HG02852 (cell line): ENCODE measurements around the gene BOLA1.
A peak's percentile ranks its signal among the peaks of the same experiment; 100 is the strongest.
"Not testable (repeated sequence)": the region's sequence is repeated elsewhere in the genome, so short reads cannot be mapped to it uniquely, and the experiment has no call there.

Experiments
- ATAC-seq: cut with Tn5 transposase; IDR thresholded peaks from one replicate; pipeline ENCODE4 v1.9.1; 2021; ENCODE audit warnings: mild to moderate bottlenecking, moderate library complexity; ENCODE audit not compliant: unreplicated experiment

BOLA1 gene

DNA sequence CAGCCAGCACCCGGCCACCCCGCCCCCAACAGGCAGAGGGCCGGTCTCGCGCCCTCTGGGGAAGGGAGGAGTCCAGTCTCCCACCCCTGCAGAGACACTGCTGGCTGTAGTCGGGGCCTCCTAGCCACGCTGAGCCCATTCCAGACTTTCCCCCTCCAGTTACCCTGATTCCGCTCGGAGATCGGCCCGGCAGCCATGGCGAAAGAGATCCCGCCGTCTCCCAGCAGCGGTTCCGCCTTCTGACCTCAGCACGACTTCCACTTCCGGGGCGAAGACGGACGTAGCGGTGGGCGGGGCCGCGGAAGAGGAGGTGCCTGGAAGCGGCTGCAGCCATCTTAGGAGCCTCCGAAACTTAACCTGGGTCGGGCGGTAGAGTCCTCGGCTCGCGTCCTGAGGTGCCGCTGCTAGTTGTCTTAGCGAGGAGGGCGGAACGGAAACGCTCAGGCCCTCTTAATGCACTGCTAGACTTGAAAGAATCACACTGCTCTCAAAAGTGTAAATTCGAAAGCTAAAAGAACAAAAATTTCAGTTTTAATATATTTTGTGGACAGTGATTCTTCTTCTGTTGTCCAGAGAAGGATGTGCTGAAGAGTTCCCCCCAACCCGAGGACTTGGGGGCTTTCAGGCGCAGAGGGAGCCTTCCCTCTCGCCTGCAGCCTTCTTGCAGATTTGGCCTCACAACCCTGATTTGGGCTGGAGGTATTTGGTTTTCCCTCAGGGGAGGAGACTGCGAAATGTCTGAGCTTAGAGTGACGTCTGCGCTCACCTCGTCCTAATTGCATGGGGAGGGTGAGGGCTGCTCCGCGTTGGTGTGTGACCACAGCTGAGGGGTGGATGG lies 28.4 kb downstream of the BOLA1 start, which contains the start of gene SF3B4:
Gene SF3B4, minus strand, starts transcription at position 241 of the 838 bp plus-strand sequence. Its CDS starts 44 bp downstream, at position 197.
- ATAC-seq = peak; percentile 95

DNA sequence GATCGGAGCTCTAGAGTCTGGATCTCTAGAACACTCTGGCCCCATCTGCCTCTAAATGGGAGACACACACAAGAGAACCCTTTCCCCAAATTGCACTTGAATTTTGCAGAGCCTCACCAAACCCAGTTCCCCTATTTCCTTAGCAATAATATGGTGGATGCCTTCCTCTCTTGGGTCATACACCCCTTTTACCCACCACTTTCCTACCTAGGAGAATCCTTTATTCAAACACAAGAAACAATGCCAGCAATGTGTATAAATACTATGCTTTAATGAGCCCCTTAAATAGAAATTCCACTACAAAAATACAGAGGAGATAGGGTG lies 29.0 kb downstream of the BOLA1 start:
- ATAC-seq = no peak

- no peak for ATAC-seq
Observed at GRCh38 chr1:149929856-149930255, 30.5 kb downstream of the BOLA1 start.

GRCh38 chr1:149931212-149931790 lies 31.9 kb downstream of the BOLA1 start:
- no peak for ATAC-seq

- ATAC-seq = no peak
Observed at GRCh38 chr1:149932474-149932873, 33.1 kb downstream of the BOLA1 start.

DNA sequence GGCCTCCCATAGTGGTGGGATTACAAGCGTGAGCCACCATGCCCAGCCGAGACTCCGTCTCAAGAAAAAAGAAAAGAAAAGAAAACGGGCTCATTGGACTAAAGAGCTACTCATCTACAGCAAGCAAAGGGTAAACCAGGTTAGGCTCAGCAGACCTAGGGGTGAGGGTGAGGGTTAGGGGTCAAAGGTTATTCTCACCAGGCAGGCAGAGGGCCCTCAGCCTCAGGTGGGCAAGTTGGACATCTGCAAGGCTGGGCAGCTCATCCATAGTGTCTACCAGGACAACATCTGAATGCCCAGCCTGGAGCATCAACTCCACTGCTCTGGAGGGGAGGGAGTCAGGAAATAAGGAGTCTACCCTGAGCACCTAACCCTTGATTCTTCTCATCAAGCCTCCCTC lies 33.8 kb downstream of the BOLA1 start:
- ATAC-seq = no peak

DNA sequence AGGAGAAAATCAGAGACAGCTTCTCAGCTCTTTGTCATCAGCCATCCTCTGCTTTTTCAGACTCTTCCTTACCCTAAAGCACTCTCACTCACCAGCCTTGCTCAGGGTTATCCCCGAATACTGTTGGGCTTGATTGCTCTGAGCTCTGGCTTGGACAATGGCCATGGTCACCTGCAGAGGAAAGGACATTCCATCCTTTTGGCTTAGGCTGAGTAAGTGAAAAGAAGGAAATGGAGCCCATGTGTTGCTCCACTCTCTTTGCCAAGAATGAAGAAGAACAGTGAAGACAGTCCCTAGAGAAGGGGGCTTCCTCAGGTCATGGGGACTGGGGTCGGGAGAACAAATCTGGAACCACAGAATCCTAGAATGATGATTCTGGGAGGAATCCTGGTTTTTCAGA lies 35.0 kb downstream of the BOLA1 start:
- ATAC-seq = no peak

DNA sequence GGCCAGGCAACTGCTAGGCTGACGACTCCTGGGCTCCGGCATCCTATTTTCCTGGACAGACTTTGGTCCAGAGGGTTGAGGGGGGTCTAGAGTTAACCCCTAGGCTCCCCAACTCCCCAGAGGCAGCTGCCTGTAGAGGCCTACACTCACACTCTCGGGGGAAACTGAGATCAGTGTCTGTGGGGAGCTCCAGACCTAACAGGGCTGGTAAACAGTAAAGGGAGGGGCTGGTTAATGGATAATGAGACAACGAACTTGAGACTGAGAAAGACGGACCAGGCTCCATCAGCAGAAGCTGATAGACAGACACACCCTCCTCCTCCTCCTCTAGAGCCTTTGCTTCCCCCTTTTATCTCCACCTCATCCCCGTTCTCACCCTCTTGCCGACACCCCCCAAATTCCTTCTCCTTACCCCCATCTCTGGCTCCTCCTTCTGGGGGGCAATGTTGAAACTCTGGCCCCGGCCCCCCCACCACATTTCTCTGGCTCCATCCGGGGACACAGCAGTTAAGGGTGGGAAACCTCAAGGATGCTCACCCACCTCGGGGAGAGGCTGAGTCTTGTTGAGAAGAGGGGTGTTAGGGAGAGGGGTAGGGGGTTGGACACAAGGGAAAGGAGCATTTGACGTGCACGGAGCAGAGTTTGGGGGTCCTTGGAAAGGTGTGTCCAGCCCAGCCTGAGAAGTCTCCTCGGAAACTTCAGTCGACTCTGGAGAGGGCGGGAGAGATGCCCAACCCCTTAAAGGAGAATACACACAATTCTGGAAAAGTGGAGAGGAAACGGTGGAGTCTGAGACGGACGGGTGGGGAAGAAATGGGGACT lies 37.0 kb downstream of the BOLA1 start, which contains the start of gene MTMR11:
Gene MTMR11, minus strand, starts transcription at position 710 of the 822 bp plus-strand sequence. Its CDS starts 232 bp downstream, at position 478.
- no peak for ATAC-seq

DNA sequence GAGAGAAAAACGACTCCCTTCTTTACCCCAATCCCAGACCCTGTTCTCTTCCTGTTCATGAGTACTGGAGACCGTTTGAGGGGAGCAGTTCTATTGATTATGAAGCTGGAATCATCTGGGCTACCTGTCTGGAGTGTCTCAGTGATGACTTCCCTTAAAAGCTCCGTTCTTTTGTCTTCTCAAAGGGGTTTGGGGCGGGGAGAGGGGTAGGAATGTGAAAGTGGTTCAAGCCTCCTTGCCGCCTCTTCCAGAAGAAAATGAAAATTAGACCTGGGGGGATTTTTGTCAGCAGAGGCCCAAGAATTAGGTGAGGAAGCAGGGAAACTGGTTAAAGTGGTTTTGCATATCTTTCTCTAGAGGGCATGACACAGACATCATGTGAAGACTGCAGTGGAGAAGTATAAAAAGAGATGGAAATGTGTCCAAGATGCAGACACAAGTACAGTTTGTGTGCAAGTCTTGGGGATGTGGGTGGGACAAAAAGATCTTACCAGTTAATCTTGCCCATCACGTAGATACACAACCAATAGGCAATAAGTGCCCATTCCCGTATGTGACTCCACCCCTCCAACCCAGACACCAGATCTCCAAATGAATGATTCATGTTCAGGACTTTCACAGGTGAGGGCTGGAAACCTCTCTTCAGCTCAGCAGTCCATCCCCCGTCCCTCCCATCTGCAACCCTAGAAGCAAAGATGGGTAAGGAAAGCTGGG lies 37.8 kb downstream of the BOLA1 start:
- ATAC-seq = no peak

GRCh38 chr1:149937759-149938158 lies 38.4 kb downstream of the BOLA1 start:
- no peak for ATAC-seq

GRCh38 chr1:149938668-149939003 lies 39.3 kb downstream of the BOLA1 start:
- ATAC-seq = not testable (repeated sequence)

DNA sequence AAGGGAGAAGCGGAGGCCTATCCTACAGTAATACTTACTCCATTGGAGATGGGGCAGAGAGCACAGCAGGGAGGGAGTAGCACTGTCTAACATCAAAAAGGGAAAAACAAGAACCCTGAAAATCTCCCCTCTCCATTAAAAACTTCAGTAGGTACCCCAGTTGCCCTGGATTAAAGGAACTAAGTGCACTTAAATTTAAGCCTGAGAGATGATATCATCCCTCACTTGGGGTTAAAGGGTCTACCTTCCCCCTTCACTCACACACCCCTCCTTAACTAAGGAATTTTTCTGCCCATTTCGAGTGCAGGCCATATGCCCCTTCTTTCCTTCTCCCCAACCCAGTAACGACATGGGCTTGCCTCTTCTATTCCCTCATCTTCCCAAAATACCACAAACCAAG lies 41.1 kb downstream of the BOLA1 start:
- ATAC-seq = no peak

DNA sequence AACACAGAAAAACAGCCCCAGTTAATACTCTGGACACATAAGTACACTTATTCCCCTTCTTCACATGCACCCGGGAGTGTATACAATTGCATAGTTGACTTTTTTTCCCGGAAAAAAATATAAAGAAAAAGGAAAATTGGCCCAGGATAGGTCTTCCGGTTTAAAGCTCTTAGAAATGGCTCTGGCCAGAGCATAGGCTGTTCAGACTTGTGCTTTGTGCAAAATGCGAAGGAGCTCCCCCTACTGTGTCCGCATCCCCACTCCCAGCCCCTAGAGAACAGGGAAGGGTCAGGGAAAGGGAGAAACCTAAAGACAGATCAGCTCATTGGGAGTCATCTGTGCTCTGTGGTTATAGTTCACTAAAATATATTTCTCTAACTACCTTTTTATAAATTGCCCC lies 42.8 kb downstream of the BOLA1 start:
- ATAC-seq = no peak

- ATAC-seq = no peak
Observed at GRCh38 chr1:149942885-149943284, 43.5 kb downstream of the BOLA1 start.

DNA sequence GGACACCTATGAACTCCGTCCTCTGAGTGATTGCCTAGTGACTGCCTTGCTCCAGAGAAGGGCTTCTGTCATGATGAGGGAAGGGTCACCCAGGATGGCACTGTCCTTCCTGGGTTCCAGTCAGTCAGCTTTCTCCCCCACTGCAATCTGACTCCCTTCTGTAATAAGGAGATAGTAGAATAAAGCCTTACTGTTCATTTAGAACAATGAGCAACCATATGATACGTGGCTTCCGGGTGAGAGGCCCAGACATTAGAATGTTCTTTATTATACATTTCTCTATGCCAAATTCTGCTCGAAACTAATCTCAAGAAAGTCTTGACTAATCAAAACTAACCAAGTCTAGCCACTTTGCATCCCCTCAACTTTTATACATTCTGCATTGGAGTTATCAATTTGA lies 45.8 kb downstream of the BOLA1 start:
- ATAC-seq = no peak

DNA sequence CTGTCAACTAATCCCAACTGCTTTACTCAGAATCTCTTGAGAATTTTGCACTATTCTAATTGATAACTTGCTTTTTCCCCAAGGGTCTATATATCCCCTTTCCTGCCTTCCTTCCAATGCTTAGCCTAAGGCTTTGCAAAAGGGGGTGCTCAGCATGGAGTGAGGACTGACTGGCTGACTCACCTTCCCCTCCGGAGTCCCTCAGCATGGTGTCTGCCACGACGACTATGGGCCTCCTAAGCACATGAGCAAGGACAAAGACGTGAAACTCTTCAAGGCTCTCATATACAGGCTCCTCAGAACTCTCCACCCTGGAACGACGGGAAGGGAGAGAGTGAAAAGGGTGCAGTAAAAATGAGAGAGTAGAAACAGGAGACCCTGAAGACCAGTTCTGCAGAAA lies 50.5 kb downstream of the BOLA1 start:
- no peak for ATAC-seq
